Measurements from ENCODE around the gene LEKR1. TPM values are rescaled to one million over a fixed set of nuclear protein-coding genes. Genes with fewer than 3 reads are reported as not detected.

LEKR1 gene
- total RNA-seq, 1 donor from 2014 or later: 0.27 TPM

DNA sequence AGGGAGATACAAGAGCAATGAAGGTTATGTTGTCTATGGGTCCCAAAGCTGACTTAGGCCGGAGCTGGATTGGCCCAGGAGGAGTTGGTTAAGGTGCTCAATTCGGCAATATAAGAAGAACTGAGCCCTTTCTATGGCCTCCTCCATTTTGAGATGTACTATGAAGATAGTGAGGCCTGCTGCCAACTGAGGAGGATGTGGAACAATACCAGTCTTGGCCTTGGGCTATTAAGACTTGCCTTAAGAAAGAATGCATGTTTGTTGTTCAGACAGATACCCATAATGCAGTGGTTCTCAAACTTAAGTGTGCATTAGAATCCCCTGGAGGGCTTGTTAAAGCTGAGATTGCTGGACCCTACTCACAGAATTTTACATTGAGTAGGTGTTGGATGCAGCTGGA, 24.4 kb upstream of the LEKR1 start:
- H3K27ac Mint-ChIP-seq (ENCODE audit: unreplicated experiment): no peak overlapping the region
- H3K27me3 Mint-ChIP-seq (ENCODE audit: low read depth, unreplicated experiment): no peaks in the 10 kb centered on the region
- H3K4me3 ChIP-seq (ENCODE audit: insufficient read depth, low read depth, low read length): no peak overlapping the region
- no peaks in the 10 kb centered on the region for H3K4me1 Mint-ChIP-seq (ENCODE audit: low read depth, unreplicated experiment)
- no peaks in the 10 kb centered on the region for H3K27me3 ChIP-seq (ENCODE audit: insufficient read depth, low read length)
- peaks cover 4% of the 10 kb centered on the region for H3K36me3 Mint-ChIP-seq (ENCODE audit: low read depth, unreplicated experiment)
- H3K79me2 ChIP-seq (ENCODE audit: insufficient read depth, low read length): no peaks in the 10 kb centered on the region
- no peak overlapping the region for H3K4me3 Mint-ChIP-seq (ENCODE audit: unreplicated experiment)
- no peak overlapping the region for H3K9ac ChIP-seq (ENCODE audit: low read length)
- no peaks in the 10 kb centered on the region for H3K4me1 ChIP-seq (ENCODE audit: insufficient read depth, low read length)
- no peaks in the 10 kb centered on the region for H3K9me3 ChIP-seq (ENCODE audit: insufficient read depth, low read depth, low read length)
- TF ChIP-seq, protein P1, sequence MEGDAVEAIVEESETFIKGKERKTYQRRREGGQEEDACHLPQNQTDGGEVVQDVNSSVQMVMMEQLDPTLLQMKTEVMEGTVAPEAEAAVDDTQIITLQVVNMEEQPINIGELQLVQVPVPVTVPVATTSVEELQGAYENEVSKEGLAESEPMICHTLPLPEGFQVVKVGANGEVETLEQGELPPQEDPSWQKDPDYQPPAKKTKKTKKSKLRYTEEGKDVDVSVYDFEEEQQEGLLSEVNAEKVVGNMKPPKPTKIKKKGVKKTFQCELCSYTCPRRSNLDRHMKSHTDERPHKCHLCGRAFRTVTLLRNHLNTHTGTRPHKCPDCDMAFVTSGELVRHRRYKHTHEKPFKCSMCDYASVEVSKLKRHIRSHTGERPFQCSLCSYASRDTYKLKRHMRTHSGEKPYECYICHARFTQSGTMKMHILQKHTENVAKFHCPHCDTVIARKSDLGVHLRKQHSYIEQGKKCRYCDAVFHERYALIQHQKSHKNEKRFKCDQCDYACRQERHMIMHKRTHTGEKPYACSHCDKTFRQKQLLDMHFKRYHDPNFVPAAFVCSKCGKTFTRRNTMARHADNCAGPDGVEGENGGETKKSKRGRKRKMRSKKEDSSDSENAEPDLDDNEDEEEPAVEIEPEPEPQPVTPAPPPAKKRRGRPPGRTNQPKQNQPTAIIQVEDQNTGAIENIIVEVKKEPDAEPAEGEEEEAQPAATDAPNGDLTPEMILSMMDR (IDR thresholded peaks at IDR 0.05; ENCODE audit: insufficient read depth, low read depth, low read length): no peak
- TF ChIP-seq EZH2 (IDR thresholded peaks at IDR 0.05; ENCODE audit: insufficient read depth, low read length): no peak
- no peak overlapping the region for H3K27ac ChIP-seq (ENCODE audit: low read depth, low read length)
- FAIRE-seq (no peak), DNase-seq (ENCODE audit: low read depth) (no peak)
- H3K4me2 ChIP-seq (ENCODE audit: low read length): no peak overlapping the region
- no peaks in the 10 kb centered on the region for H4K20me1 ChIP-seq (ENCODE audit: insufficient read depth, low read length)
- no peaks in the 10 kb centered on the region for H3K36me3 ChIP-seq (ENCODE audit: insufficient read depth, low read length)
- H3K9me3 Mint-ChIP-seq (ENCODE audit: unreplicated experiment): peaks cover 16% of the 10 kb centered on the region
- no peak overlapping the region for H2AFZ ChIP-seq (ENCODE audit: low read depth, low read length)

DNA sequence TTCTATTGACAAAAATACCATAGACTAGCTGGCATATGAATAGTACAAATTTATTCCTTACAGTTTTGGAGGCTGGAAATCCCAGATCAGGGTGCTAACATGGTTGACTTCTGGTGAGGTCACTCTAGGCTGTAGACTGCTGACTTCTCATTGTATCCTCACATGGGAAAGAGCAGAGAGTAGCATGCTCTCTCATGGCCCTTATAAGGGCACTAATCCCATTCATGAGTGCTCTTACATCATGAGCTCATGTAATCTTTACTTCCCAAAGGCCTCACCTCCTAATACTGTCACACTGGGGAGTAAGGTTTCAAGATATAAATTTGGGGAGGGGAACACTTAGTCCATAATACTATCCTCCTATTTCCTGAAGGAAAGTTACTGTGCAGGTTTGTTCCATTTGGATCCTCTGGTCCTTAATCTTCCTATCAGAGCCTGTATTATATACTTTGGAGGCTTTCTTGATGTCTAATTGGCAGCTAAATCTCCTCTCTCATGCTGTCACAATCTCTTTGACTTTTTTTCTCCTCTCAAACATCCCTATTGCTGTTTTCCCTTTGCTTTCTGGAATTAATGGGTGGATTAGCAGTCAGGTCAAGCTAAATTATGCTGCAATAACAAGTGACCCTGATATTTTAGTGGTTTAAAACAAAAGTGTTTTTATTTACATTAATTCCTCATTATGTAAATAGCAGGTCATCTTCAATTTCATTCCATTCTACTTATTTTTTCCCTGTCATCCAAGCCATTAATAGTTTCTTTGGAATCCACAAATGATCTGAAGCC, 23.1 kb upstream of the LEKR1 start:
- Histone ChIP-seq H3K4me3 (ENCODE audit: insufficient read depth, low read depth, low read length) (no peak overlapping the region), H3K9me3 (ENCODE audit: insufficient read depth, low read depth, low read length) (no peaks in the 10 kb centered on the region), H4K20me1 (ENCODE audit: insufficient read depth, low read length) (no peaks in the 10 kb centered on the region), H3K79me2 (ENCODE audit: insufficient read depth, low read length) (no peaks in the 10 kb centered on the region), H2AFZ (ENCODE audit: low read depth, low read length) (no peak overlapping the region), H3K27me3 (ENCODE audit: insufficient read depth, low read length) (no peaks in the 10 kb centered on the region), H3K36me3 (ENCODE audit: insufficient read depth, low read length) (no peaks in the 10 kb centered on the region), H3K27ac (ENCODE audit: low read depth, low read length) (no peak overlapping the region), H3K4me2 (ENCODE audit: low read length) (no peak overlapping the region), H3K4me1 (ENCODE audit: insufficient read depth, low read length) (peaks cover 4% of the 10 kb centered on the region), H3K9ac (ENCODE audit: low read length) (no peak overlapping the region)
- no peaks in the 10 kb centered on the region for H3K27me3 Mint-ChIP-seq (ENCODE audit: low read depth, unreplicated experiment)
- no peak overlapping the region for H3K27ac Mint-ChIP-seq (ENCODE audit: unreplicated experiment)
- peaks cover 3% of the 10 kb centered on the region for H3K4me1 Mint-ChIP-seq (ENCODE audit: low read depth, unreplicated experiment)
- H3K36me3 Mint-ChIP-seq (ENCODE audit: low read depth, unreplicated experiment): peaks cover 4% of the 10 kb centered on the region
- peaks cover 16% of the 10 kb centered on the region for H3K9me3 Mint-ChIP-seq (ENCODE audit: unreplicated experiment)
- no peak for FAIRE-seq
- TF ChIP-seq, protein P1 (IDR thresholded peaks at IDR 0.05; ENCODE audit: insufficient read depth, low read depth, low read length): no peak
- TF ChIP-seq EZH2 (IDR thresholded peaks at IDR 0.05; ENCODE audit: insufficient read depth, low read length): no peak
- DNase-seq (ENCODE audit: low read depth): no peak
- no peak overlapping the region for H3K4me3 Mint-ChIP-seq (ENCODE audit: unreplicated experiment)
